ENCODE data around the gene SCAMP2.

SCAMP2 gene

GRCh38 chr15:74878273-74878672 lies 5.1 kb upstream of the SCAMP2 start:
- TF ChIP-seq MYC (IDR thresholded peaks at IDR 0.05; ENCODE audit: low read depth, low read length) (no peak), POLR2A (IDR thresholded peaks at IDR 0.05; ENCODE audit: extremely low read depth, insufficient read length) (no peak), MAX (IDR thresholded peaks at IDR 0.05; ENCODE audit: low read depth, low read length) (no peak)
- TF ChIP-seq, protein P1, sequence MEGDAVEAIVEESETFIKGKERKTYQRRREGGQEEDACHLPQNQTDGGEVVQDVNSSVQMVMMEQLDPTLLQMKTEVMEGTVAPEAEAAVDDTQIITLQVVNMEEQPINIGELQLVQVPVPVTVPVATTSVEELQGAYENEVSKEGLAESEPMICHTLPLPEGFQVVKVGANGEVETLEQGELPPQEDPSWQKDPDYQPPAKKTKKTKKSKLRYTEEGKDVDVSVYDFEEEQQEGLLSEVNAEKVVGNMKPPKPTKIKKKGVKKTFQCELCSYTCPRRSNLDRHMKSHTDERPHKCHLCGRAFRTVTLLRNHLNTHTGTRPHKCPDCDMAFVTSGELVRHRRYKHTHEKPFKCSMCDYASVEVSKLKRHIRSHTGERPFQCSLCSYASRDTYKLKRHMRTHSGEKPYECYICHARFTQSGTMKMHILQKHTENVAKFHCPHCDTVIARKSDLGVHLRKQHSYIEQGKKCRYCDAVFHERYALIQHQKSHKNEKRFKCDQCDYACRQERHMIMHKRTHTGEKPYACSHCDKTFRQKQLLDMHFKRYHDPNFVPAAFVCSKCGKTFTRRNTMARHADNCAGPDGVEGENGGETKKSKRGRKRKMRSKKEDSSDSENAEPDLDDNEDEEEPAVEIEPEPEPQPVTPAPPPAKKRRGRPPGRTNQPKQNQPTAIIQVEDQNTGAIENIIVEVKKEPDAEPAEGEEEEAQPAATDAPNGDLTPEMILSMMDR (IDR thresholded peaks at IDR 0.05; ENCODE audit: low read depth, low read length): no peak
- DNase-seq (ENCODE audit: low read depth): no peak
- H3K4me3 ChIP-seq (ENCODE audit: low read depth, low read length): no peak overlapping the region

DNA sequence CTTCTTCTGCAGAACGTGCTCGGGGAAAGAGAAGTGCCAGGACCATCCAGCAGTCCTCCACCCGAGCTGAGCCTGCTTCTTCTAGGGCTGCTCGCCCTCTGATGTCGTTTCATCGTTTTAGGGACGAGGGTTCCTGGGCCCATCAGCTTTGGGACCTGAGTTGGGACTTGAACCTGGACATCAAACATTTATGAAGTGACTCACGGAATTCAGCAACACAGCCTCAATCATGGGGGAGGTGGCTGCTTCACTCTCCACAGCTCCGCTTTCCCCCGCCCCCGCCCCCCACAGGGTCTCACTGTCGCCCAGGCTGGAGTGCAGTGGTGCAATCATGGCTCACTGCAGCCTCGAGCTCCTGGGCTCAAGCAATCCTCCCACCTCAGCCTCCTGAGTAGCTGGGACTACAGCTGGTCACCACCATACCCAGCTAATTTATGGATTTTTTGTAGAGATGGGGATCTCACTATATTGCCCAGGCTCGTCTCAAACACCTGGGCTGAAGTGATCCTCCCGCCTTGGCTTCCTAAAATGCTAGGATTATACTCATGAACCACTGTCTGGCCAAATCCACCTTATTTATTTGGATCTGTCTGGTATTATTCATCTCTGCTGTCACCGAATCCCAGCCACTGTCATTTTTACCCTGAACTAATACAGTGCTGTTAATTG lies 725 bp upstream of the SCAMP2 start:
- TF ChIP-seq MAX (IDR thresholded peaks at IDR 0.05; ENCODE audit: low read depth, low read length): peak; percentile 22; the same call in 1 of the 2 replicates
- TF ChIP-seq MYC (IDR thresholded peaks at IDR 0.05; ENCODE audit: low read depth, low read length): no peak
- peak overlapping the region; percentile 92 for H3K4me3 ChIP-seq (ENCODE audit: low read depth, low read length)
- DNase-seq (ENCODE audit: low read depth): peak; percentile 83

- TF ChIP-seq, protein P1 (IDR thresholded peaks at IDR 0.05; ENCODE audit: low read depth, low read length): no peak
- TF ChIP-seq MYC (IDR thresholded peaks at IDR 0.05; ENCODE audit: low read depth, low read length): no peak
- no peak for TF ChIP-seq MAX (IDR thresholded peaks at IDR 0.05; ENCODE audit: low read depth, low read length)
- TF ChIP-seq POLR2A (IDR thresholded peaks at IDR 0.05; ENCODE audit: extremely low read depth, insufficient read length): no peak
- H3K4me3 ChIP-seq (ENCODE audit: low read depth, low read length): peak overlapping the region; percentile 92
- no peak for DNase-seq (ENCODE audit: low read depth)
These were observed 496 bp downstream of the SCAMP2 start for GRCh38 chr15:74872702-74873035.

DNA sequence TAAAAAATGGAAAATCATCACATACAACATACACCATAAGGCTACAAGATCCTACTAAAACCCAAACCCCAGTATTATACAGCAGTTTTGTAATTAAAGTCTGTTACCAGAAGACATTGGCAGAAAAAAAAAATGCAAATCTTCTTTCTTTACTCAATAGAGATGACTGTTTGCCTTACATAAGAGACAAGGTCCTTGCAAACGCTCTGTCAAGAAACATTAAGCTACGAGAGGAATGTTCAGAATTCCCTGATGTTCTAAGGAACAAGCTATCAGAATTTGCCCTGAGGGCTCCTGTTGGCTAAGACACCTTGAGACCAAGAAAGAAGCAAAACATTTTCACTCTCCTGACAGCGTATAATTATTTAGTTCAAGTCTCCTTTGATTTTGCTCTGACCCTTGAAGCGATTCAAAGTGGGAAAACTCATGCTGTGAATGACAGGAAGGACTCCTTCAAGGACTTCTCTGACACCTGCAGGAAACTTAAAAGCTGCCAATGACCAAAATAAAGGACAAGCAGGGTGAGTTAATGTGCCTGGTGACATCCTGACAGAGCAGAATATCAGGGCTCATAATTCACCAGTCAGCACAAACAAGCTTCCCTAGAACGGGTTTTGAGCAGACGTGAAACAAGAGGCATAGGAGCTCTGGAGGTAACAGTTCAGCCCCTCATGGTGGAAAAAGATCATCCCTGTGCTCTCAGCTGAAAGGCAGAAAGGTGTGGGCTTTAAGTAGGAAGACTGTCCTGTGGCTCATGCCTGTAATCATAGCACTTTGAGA lies 2.5 kb downstream of the SCAMP2 start:
- peak; percentile 14 for DNase-seq (ENCODE audit: low read depth)
- peak overlapping the region; percentile 32 for H3K4me3 ChIP-seq (ENCODE audit: low read depth, low read length)
- TF ChIP-seq POLR2A (IDR thresholded peaks at IDR 0.05; ENCODE audit: extremely low read depth, insufficient read length) (no peak), MYC (IDR thresholded peaks at IDR 0.05; ENCODE audit: low read depth, low read length) (no peak), MAX (IDR thresholded peaks at IDR 0.05; ENCODE audit: low read depth, low read length) (no peak)
- TF ChIP-seq, protein P1 (IDR thresholded peaks at IDR 0.05; ENCODE audit: low read depth, low read length): no peak

DNA sequence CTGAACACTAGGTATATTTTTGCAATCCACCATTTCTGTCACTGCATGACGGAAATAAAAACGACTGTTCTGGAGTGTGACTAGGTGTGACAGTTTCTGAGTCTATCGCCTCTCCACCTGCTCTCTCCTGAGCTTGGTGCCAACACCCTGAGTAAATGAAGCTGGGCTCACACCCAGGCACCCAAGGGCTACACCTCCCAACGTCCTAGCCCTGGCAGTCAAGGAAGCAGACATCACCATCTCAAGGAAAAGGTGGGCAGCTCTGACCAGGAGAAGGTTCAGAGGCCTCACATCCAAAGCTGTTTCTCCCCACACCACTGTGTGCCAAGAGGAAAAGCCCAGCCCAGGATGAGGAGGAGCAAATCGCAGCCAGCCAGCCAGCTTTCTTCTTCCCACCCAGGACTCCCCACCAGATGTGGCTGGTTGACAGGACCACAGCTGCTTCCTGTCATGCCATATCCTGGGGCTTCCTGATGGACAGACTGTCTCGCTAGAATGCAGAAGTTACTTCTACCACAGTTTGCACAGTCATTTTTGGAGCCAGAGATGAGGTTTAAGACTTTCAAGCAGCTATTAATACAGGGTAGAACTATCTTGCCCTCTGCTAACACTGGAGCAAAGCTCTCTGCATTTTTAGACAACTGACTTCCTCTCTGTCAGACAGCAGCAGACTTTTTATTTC lies 3.3 kb downstream of the SCAMP2 start:
- TF ChIP-seq MYC (IDR thresholded peaks at IDR 0.05; ENCODE audit: low read depth, low read length) (peak; percentile 54; the same call in 1 of the 2 replicates), MAX (IDR thresholded peaks at IDR 0.05; ENCODE audit: low read depth, low read length) (peak; percentile 85), POLR2A (IDR thresholded peaks at IDR 0.05; ENCODE audit: extremely low read depth, insufficient read length) (no peak)
- TF ChIP-seq, protein P1 (IDR thresholded peaks at IDR 0.05; ENCODE audit: low read depth, low read length): no peak
- peak; percentile 97 for DNase-seq (ENCODE audit: low read depth)
- H3K4me3 ChIP-seq (ENCODE audit: low read depth, low read length): peak overlapping the region; percentile 32
